WTC11 (cell line): ENCODE measurements around the gene RBM15. TPM values are rescaled to one million over a fixed set of nuclear protein-coding genes. Genes with fewer than 3 reads are reported as not detected.

Experiments used
- ATAC-seq: fragments of 200-7000 bp; cut with Tn5 transposase; 2 replicates; pipeline ENCODE4 v1.10.0; 2021; ENCODE audit warnings: mild to moderate bottlenecking, moderate library complexity
- CTCF ChIA-PET: fragments of 300-600 bp; sonication (Branson Sonifier 250); formaldehyde crosslinking; loops from one replicate; lab custom pipeline; 2021; ENCODE audit warnings: antibody characterized with exemption; lab: Charles Lee
- POLR2A ChIA-PET: fragments of 350-600 bp; sonication (Branson Sonifier 250); formaldehyde crosslinking; loops from one replicate; lab custom pipeline; 2021; ENCODE audit warnings: antibody characterized with exemption; lab: Charles Lee
- DNase-seq: peaks from one replicate; pipeline ENCODE4 v3.0.0; 2021; ENCODE audit warnings: low spot score
- H3K27ac Mint-ChIP-seq: 2 replicates; pipeline ENCODE4 v1.8.0; 2021; ENCODE audit warnings: mixed read lengths
- H3K27me3 Mint-ChIP-seq: 2 replicates; pipeline ENCODE4 v1.8.0; 2021; ENCODE audit warnings: low read depth, mild to moderate bottlenecking, moderate library complexity, mixed read lengths
- H3K36me3 Mint-ChIP-seq: 2 replicates; pipeline ENCODE4 v1.8.0; 2021; ENCODE audit warnings: mixed read lengths
- H3K4me1 Mint-ChIP-seq: 2 replicates; pipeline ENCODE4 v1.8.0; 2022; ENCODE audit warnings: mixed read lengths
- H3K4me3 Mint-ChIP-seq: 2 replicates; pipeline ENCODE4 v1.8.0; 2021; ENCODE audit warnings: mild to moderate bottlenecking, moderate library complexity, mixed read lengths
- H3K9me3 Mint-ChIP-seq: 2 replicates; pipeline ENCODE4 v1.8.0; 2021; ENCODE audit warnings: mixed read lengths
- EMX1 ChIP-seq: fragments of 250-450 bp; sonication (Bioruptor Pico); IDR thresholded peaks from 2 replicates; pipeline ENCODE4 v1.8.0; 2021; ENCODE audit warnings: mild to moderate bottlenecking
- FOXJ3 ChIP-seq: sonication (generic); formaldehyde crosslinking; IDR thresholded peaks from 2 replicates; pipeline ENCODE4 v1.9.0; 2021; ENCODE audit warnings: missing genetic modification reagents, mild to moderate bottlenecking, borderline replicate concordance
- GABPB1 ChIP-seq: sonication (generic); formaldehyde crosslinking; IDR thresholded peaks from 2 replicates; pipeline ENCODE4 v1.8.1; 2023; ENCODE audit warnings: mild to moderate bottlenecking, missing genetic modification reagents
- HMGXB4 ChIP-seq: sonication (generic); formaldehyde crosslinking; IDR thresholded peaks from 2 replicates; pipeline ENCODE4 v1.8.1; 2023; ENCODE audit warnings: mild to moderate bottlenecking, moderate library complexity, missing genetic modification reagents
- IRF2 ChIP-seq: sonication (generic); formaldehyde crosslinking; IDR thresholded peaks from 2 replicates; pipeline ENCODE4 v1.8.0; 2022; ENCODE audit warnings: low read depth, missing genetic modification reagents, borderline replicate concordance
- JAZF1 ChIP-seq: fragments of 250-450 bp; sonication (Bioruptor Pico); IDR thresholded peaks from 2 replicates; pipeline ENCODE4 v1.9.0; 2021; ENCODE audit warnings: moderate library complexity, mild to moderate bottlenecking, inconsistent platforms
- NFATC4 ChIP-seq: fragments of 250-450 bp; sonication (Bioruptor Pico); IDR thresholded peaks from 2 replicates; pipeline ENCODE4 v1.9.0; 2021; ENCODE audit warnings: mild to moderate bottlenecking
- NR3C1 ChIP-seq: sonication (generic); formaldehyde crosslinking; conservative IDR thresholded peaks from 2 replicates; pipeline ENCODE4 v1.8.1; 2023; ENCODE audit warnings: low read depth, mild to moderate bottlenecking, missing genetic modification reagents
- SOX15 ChIP-seq: fragments of 250-450 bp; sonication (Bioruptor Pico); IDR thresholded peaks from 2 replicates; pipeline ENCODE4 v1.9.0; 2021; ENCODE audit warnings: mild to moderate bottlenecking
- TP53 ChIP-seq: sonication (generic); formaldehyde crosslinking; IDR thresholded peaks from 2 replicates; pipeline ENCODE4 v1.8.1; 2023; ENCODE audit warnings: mild to moderate bottlenecking, missing genetic modification reagents
- ZNF138 ChIP-seq: sonication (generic); formaldehyde crosslinking; conservative IDR thresholded peaks from 2 replicates; pipeline ENCODE4 v1.8.1; 2022; ENCODE audit warnings: mild to moderate bottlenecking, moderate library complexity, missing genetic modification reagents
- ZNF232 ChIP-seq: sonication (generic); formaldehyde crosslinking; IDR thresholded peaks from 2 replicates; pipeline ENCODE4 v1.8.0; 2022; ENCODE audit warnings: mild to moderate bottlenecking, missing genetic modification reagents
- ZNF416 ChIP-seq: fragments of 250-450 bp; sonication (Bioruptor Pico); IDR thresholded peaks from 2 replicates; pipeline ENCODE4 v1.9.0; 2021; ENCODE audit warnings: mild to moderate bottlenecking, inconsistent platforms
- ZNF512 ChIP-seq: sonication (generic); formaldehyde crosslinking; IDR thresholded peaks from 2 replicates; pipeline ENCODE4 v1.8.1; 2022; ENCODE audit warnings: missing genetic modification reagents, borderline replicate concordance
- ZNF671 ChIP-seq: fragments of 250-450 bp; sonication (Bioruptor Pico); IDR thresholded peaks from 2 replicates; pipeline ENCODE4 v1.8.0; 2021; ENCODE audit warnings: mild to moderate bottlenecking
- total RNA-seq: library from RNA; stranded (reverse); gene quantifications from 3 replicates; pipeline ENCODE4 v1.2.3, GENCODE V29; 2021
- TF ChIP-seq, protein P1 (sequence below): sonication (generic); formaldehyde crosslinking; IDR thresholded peaks from 2 replicates; pipeline ENCODE4 v1.8.1; 2022; ENCODE audit warnings: low read depth, mild to moderate bottlenecking, moderate library complexity, missing genetic modification reagents, borderline replicate concordance
- TF ChIP-seq, protein P2 (sequence below): fragments of 250-450 bp; sonication (Bioruptor Pico); IDR thresholded peaks from 2 replicates; pipeline ENCODE4 v1.9.0; 2021; ENCODE audit warnings: mild to moderate bottlenecking, borderline replicate concordance
- TF ChIP-seq, protein P3 (sequence below): sonication (generic); formaldehyde crosslinking; IDR thresholded peaks from 2 replicates; pipeline ENCODE4 v1.8.0; 2023; ENCODE audit warnings: mild to moderate bottlenecking, missing genetic modification reagents

RBM15 gene
- total RNA-seq, 1 experiment from 2014 or later: 50.6 TPM

GRCh38 chr1:110346690-110347089 is 7.5 kb downstream of the RBM15 start:
- Mint-ChIP-seq H3K36me3 (peaks cover 45% of the 10 kb centered on the region), H3K4me1 (peaks cover 73% of the 10 kb centered on the region), H3K4me3 (peak overlapping the region; percentile 46)
- ATAC-seq: peak; percentile 62
- no peak for TF ChIP-seq ZNF512
- TF ChIP-seq ZNF671 (CRISPR knock-in tag): no peak
- TF ChIP-seq TP53 (CRISPR knock-in tag): no peak
- no peak for TF ChIP-seq ZNF232 (CRISPR knock-in tag)
- no peak for TF ChIP-seq SOX15 (CRISPR knock-in tag)
- TF ChIP-seq, protein P1, sequence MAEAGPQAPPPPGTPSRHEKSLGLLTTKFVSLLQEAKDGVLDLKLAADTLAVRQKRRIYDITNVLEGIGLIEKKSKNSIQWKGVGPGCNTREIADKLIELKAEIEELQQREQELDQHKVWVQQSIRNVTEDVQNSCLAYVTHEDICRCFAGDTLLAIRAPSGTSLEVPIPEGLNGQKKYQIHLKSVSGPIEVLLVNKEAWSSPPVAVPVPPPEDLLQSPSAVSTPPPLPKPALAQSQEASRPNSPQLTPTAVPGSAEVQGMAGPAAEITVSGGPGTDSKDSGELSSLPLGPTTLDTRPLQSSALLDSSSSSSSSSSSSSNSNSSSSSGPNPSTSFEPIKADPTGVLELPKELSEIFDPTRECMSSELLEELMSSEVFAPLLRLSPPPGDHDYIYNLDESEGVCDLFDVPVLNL (CRISPR knock-in tag): no peak
- no peak for TF ChIP-seq NFATC4 (CRISPR knock-in tag)
- no peak for TF ChIP-seq ZNF138
- TF ChIP-seq JAZF1: no peak
- TF ChIP-seq, all 79 proteins: peak for 0
- POLR2A ChIA-PET: interaction anchor here (0.6 kb wide), 1 partner anchor 45 kb away, joined by 4 read pairs; no protein-coding TSS in a partner anchor
- Mint-ChIP-seq H3K27ac (peak overlapping the region; percentile 90), H3K27me3 (no peaks in the 10 kb centered on the region), H3K9me3 (no peaks in the 10 kb centered on the region)
- no peak for DNase-seq
- CTCF ChIA-PET: interaction anchor here (0.6 to 2.5 kb wide), 6 partner anchors 10 to 849 kb away, joined by 3 to 9 read pairs (median 5); no protein-coding TSS in a partner anchor

DNA sequence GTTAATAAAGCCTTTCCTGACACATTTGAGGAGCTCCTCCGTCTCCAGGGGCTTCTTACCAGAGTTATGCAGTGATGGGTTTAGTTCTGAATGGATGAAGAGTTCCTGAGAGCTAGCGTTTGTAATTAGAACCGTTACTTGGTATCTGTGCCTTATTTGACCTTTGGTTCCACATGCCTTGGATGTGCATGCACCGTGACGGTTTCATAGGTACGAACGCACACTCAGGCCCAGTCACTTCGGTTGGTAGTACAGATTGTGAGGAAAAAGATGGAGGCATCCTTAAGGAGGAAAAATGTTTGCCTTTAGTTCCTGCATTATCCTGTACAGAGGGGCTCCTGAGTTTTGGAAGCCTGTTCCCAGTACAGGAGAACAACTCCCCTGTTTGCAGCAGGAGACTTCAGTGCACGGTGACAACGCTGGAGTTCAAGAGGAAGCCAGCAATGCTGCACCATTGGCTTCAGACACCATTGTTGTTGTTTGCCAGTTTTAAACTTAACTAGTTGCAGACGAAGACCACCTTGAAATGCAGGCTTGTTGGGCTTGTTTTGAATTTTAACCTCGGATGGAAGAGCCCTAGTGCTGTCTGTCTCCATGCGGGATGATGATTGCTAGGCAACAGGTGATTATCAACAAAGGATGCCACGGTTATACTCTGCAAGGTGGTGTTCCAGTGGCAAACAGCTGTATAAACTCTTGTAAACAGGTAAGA is 8.2 kb downstream of the RBM15 start:
- Mint-ChIP-seq H3K4me1 (peaks cover 66% of the 10 kb centered on the region), H3K27ac (peak overlapping the region; percentile 90)
- ATAC-seq: no peak; the same call in 1 of the 2 replicates

More for the DNA sequence above, 8.2 kb downstream of the RBM15 start:
- no peak for DNase-seq
- Mint-ChIP-seq H3K27me3 (no peaks in the 10 kb centered on the region), H3K4me3 (peak overlapping the region; percentile 46), H3K9me3 (no peaks in the 10 kb centered on the region), H3K36me3 (peaks cover 39% of the 10 kb centered on the region)
- TF ChIP-seq HMGXB4 (no peak), FOXJ3 (CRISPR knock-in tag) (no peak), NR3C1 (no peak), EMX1 (CRISPR knock-in tag) (no peak), GABPB1 (CRISPR knock-in tag) (no peak), ZNF416 (CRISPR knock-in tag) (no peak), IRF2 (CRISPR knock-in tag) (no peak)
- TF ChIP-seq, protein P2, sequence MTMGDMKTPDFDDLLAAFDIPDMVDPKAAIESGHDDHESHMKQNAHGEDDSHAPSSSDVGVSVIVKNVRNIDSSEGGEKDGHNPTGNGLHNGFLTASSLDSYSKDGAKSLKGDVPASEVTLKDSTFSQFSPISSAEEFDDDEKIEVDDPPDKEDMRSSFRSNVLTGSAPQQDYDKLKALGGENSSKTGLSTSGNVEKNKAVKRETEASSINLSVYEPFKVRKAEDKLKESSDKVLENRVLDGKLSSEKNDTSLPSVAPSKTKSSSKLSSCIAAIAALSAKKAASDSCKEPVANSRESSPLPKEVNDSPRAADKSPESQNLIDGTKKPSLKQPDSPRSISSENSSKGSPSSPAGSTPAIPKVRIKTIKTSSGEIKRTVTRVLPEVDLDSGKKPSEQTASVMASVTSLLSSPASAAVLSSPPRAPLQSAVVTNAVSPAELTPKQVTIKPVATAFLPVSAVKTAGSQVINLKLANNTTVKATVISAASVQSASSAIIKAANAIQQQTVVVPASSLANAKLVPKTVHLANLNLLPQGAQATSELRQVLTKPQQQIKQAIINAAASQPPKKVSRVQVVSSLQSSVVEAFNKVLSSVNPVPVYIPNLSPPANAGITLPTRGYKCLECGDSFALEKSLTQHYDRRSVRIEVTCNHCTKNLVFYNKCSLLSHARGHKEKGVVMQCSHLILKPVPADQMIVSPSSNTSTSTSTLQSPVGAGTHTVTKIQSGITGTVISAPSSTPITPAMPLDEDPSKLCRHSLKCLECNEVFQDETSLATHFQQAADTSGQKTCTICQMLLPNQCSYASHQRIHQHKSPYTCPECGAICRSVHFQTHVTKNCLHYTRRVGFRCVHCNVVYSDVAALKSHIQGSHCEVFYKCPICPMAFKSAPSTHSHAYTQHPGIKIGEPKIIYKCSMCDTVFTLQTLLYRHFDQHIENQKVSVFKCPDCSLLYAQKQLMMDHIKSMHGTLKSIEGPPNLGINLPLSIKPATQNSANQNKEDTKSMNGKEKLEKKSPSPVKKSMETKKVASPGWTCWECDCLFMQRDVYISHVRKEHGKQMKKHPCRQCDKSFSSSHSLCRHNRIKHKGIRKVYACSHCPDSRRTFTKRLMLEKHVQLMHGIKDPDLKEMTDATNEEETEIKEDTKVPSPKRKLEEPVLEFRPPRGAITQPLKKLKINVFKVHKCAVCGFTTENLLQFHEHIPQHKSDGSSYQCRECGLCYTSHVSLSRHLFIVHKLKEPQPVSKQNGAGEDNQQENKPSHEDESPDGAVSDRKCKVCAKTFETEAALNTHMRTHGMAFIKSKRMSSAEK (CRISPR knock-in tag): no peak
- TF ChIP-seq, protein P3, sequence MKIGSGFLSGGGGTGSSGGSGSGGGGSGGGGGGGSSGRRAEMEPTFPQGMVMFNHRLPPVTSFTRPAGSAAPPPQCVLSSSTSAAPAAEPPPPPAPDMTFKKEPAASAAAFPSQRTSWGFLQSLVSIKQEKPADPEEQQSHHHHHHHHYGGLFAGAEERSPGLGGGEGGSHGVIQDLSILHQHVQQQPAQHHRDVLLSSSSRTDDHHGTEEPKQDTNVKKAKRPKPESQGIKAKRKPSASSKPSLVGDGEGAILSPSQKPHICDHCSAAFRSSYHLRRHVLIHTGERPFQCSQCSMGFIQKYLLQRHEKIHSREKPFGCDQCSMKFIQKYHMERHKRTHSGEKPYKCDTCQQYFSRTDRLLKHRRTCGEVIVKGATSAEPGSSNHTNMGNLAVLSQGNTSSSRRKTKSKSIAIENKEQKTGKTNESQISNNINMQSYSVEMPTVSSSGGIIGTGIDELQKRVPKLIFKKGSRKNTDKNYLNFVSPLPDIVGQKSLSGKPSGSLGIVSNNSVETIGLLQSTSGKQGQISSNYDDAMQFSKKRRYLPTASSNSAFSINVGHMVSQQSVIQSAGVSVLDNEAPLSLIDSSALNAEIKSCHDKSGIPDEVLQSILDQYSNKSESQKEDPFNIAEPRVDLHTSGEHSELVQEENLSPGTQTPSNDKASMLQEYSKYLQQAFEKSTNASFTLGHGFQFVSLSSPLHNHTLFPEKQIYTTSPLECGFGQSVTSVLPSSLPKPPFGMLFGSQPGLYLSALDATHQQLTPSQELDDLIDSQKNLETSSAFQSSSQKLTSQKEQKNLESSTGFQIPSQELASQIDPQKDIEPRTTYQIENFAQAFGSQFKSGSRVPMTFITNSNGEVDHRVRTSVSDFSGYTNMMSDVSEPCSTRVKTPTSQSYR (CRISPR knock-in tag): no peak
- ChIA-PET CTCF (interaction anchor here (0.9 to 2.5 kb wide), 7 partner anchors 9 to 150 kb away, joined by 3 to 12 read pairs (median 6); partner anchors contain the start of gene RBM15), POLR2A (interaction anchor here (0.6 kb wide), 1 partner anchor 44 kb away, joined by 4 read pairs; no protein-coding TSS in a partner anchor)
